Sigmoid colon (tissue), 7 donors: Measurements from ENCODE around the gene PGLYRP3. TPM values are rescaled to one million over a fixed set of nuclear protein-coding genes. Genes with fewer than 3 reads are reported as not detected.

Experiments used
- DNase-seq: peaks from one replicate; pipeline ENCODE4 v3.0.0-alpha.2; 2019
- H3K27ac ChIP-seq, 4 donors: fragments of 200-600 bp; sonication (generic); one replicate each; pipeline ENCODE4 v1.5.1; 2016 to 2019; ENCODE audit warnings: mild to moderate bottlenecking in 1 of 4
- H3K27me3 ChIP-seq, 3 donors: fragments of 200-600 bp; sonication (generic); one replicate each; pipeline ENCODE4 v1.5.1; 2019; ENCODE audit warnings: mild to moderate bottlenecking in 1 of 3
- H3K36me3 ChIP-seq, 4 donors: fragments of 200-600 bp; sonication (generic); one replicate each; pipeline ENCODE4 v1.5.1; 2016 to 2019
- H3K4me1 ChIP-seq, 4 donors: fragments of 200-600 bp; sonication (generic); one replicate each; pipeline ENCODE4 v1.5.1; 2017 to 2019
- H3K4me3 ChIP-seq, 4 donors: fragments of 200-600 bp; sonication (generic); one replicate each; pipeline ENCODE4 v1.5.1; 2017 to 2019; ENCODE audit warnings: mild to moderate bottlenecking in 2 of 4, moderate library complexity in 1 of 4
- H3K9me3 ChIP-seq, 4 donors: fragments of 200-600 bp in 3 of 4; sonication (generic) in 3 of 4; one replicate each; pipeline versions ENCODE4 v1.5.1 to v1.6.1; 2013 to 2019
- CTCF ChIP-seq, 4 experiments: fragments of 450-650 bp in 3 of 4; fragments of 200-600 bp in 1 of 4; IDR thresholded peaks; one replicate each; pipeline ENCODE4 v1.5.1; 2016 to 2019; ENCODE audit warnings: antibody characterized with exemption in 4 of 4, mild to moderate bottlenecking in 3 of 4, moderate library complexity in 2 of 4
- EP300 ChIP-seq, 4 donors: sonication (generic); formaldehyde crosslinking; IDR thresholded peaks; one replicate each; pipeline ENCODE4 v1.6.1; 2017; ENCODE audit warnings: antibody characterized with exemption in 4 of 4
- POLR2A ChIP-seq, 2 donors: fragments of 450-650 bp; IDR thresholded peaks; one replicate each; pipeline ENCODE4 v1.6.1; 2016; ENCODE audit warnings: antibody characterized with exemption in 2 of 2, mild to moderate bottlenecking in 2 of 2, moderate library complexity in 2 of 2
- POLR2AphosphoS5 ChIP-seq, 4 donors: sonication (generic); formaldehyde crosslinking; IDR thresholded peaks; one replicate each; pipeline ENCODE4 v1.6.1; 2017; ENCODE audit warnings: antibody characterized with exemption in 4 of 4
- WGBS, 2 donors: extraction: QIAGEN DNeasy Blood & Tissue Kit; methylation state at CpG; one replicate each; pipeline ENCODE4 v1.1.7; 2013; 5-methylcytosine and 5-hydroxymethylcytosine counted together
- intact Hi-C: fragments of 100-400 bp; cut with DNase I; formaldehyde crosslinking; loops from one replicate; pipeline ENCODE4 v1.15.1; 2023
- polyA plus RNA-seq, 3 donors: library from polyadenylated mRNA; stranded (reverse); fragments of 200-250 nt; gene quantifications; one replicate each; pipeline ENCODE4 v1.2.3, GENCODE V29; 2013
- total RNA-seq, 4 donors: library from RNA; depleted of rRNA; stranded (reverse); fragments of >200 nt; gene quantifications; one replicate each; pipeline ENCODE4 v1.1.0, GENCODE V29; 2016
- donor health status: healthy with polysubstance abuse.
- donor health status: Bipolar disorder and iron deficiency.
- donor health status: healthy.

Gene PGLYRP3
- total and polyA plus RNA-seq, 7 donors: 0.16 TPM; not detected in 6

GRCh38 chr1:153313288-153313687 is 536 bp upstream of the PGLYRP3 start:
- TF ChIP-seq CTCF (IDR thresholded peaks at IDR 0.05) (no peak), POLR2A (IDR thresholded peaks at IDR 0.05) (no peak), POLR2AphosphoS5 (IDR thresholded peaks at IDR 0.05) (no peak), EP300 (IDR thresholded peaks at IDR 0.05) (no peak)
- no peak for DNase-seq
- H3K36me3 ChIP-seq: no peaks in the 10 kb centered on the region
- H3K27ac ChIP-seq: no peak overlapping the region
- no peaks in the 10 kb centered on the region for H3K9me3 ChIP-seq
- H3K4me3 ChIP-seq: no peak overlapping the region
- intact Hi-C loops: no loop called here
- H3K27me3 ChIP-seq: no peaks in the 10 kb centered on the region
- 92 to 95% methylated on average over 2 of the region's 2 CpGs for WGBS, 2 donors
- no peaks in the 10 kb centered on the region for H3K4me1 ChIP-seq

GRCh38 chr1:153310526-153310925 is 2.2 kb downstream of the PGLYRP3 start:
- no peaks in the 10 kb centered on the region for H3K27me3 ChIP-seq
- H3K4me3 ChIP-seq: no peak overlapping the region
- no peaks in the 10 kb centered on the region for H3K4me1 ChIP-seq
- H3K9me3 ChIP-seq: no peaks in the 10 kb centered on the region
- H3K27ac ChIP-seq: no peak overlapping the region
- 68 to 72% methylated on average over 7 of the region's 7 CpGs for WGBS, 2 donors
- no peak for TF ChIP-seq POLR2A (IDR thresholded peaks at IDR 0.05)
- intact Hi-C loops: no loop called here
- no peaks in the 10 kb centered on the region for H3K36me3 ChIP-seq
- DNase-seq: no peak

GRCh38 chr1:153309441-153309840 is 3.3 kb downstream of the PGLYRP3 start:
- DNase-seq: no peak
- Histone ChIP-seq H3K27ac (no peak overlapping the region), H3K36me3 (no peaks in the 10 kb centered on the region), H3K9me3 (no peaks in the 10 kb centered on the region), H3K4me3 (no peak overlapping the region), H3K27me3 (no peaks in the 10 kb centered on the region), H3K4me1 (no peaks in the 10 kb centered on the region)
- TF ChIP-seq POLR2A (IDR thresholded peaks at IDR 0.05): no peak
- no peak for TF ChIP-seq POLR2AphosphoS5 (IDR thresholded peaks at IDR 0.05)
- TF ChIP-seq EP300 (IDR thresholded peaks at IDR 0.05): no peak
- no peak for TF ChIP-seq CTCF (IDR thresholded peaks at IDR 0.05)
- 80 to 90% methylated on average over 2 of the region's 2 CpGs for WGBS, 2 donors
- intact Hi-C loops: no loop called here

GRCh38 chr1:153308540-153308939 is 4.2 kb downstream of the PGLYRP3 start:
- Histone ChIP-seq H3K36me3 (no peaks in the 10 kb centered on the region), H3K4me1 (no peaks in the 10 kb centered on the region), H3K27me3 (no peaks in the 10 kb centered on the region), H3K9me3 (no peaks in the 10 kb centered on the region), H3K4me3 (no peak overlapping the region), H3K27ac (no peak overlapping the region)
- intact Hi-C loops: no loop called here
- no peak for DNase-seq
- 82 to 90% methylated on average over 2 of the region's 2 CpGs for WGBS, 2 donors
- TF ChIP-seq EP300 (IDR thresholded peaks at IDR 0.05): no peak
- no peak for TF ChIP-seq POLR2AphosphoS5 (IDR thresholded peaks at IDR 0.05)
- no peak for TF ChIP-seq POLR2A (IDR thresholded peaks at IDR 0.05)
- TF ChIP-seq CTCF (IDR thresholded peaks at IDR 0.05): no peak

GRCh38 chr1:153307221-153307600 is 5.5 kb downstream of the PGLYRP3 start:
- H3K36me3 ChIP-seq: no peaks in the 10 kb centered on the region
- H3K4me3 ChIP-seq: no peak overlapping the region
- no peaks in the 10 kb centered on the region for H3K9me3 ChIP-seq
- intact Hi-C loops: no loop called here
- H3K27me3 ChIP-seq: no peaks in the 10 kb centered on the region
- no peak for TF ChIP-seq POLR2AphosphoS5 (IDR thresholded peaks at IDR 0.05)
- TF ChIP-seq EP300 (IDR thresholded peaks at IDR 0.05): no peak
- TF ChIP-seq CTCF (IDR thresholded peaks at IDR 0.05): no peak
- no peak for TF ChIP-seq POLR2A (IDR thresholded peaks at IDR 0.05)
- DNase-seq: no peak
- no peak overlapping the region for H3K27ac ChIP-seq
- WGBS, 2 donors: 79 to 91% methylated on average over 10 of the region's 10 CpGs
- no peaks in the 10 kb centered on the region for H3K4me1 ChIP-seq
